Hepatocyte (in vitro differentiated cells): ENCODE measurements around the gene PSMD8.

Source experiments
- EZH2 ChIP-seq: fragments of 200-600 bp; sonication (generic); IDR thresholded peaks from 2 replicates; pipeline ENCODE4 v1.6.1; 2016; ENCODE audit warnings: antibody characterized with exemption, mild to moderate bottlenecking, borderline replicate concordance
- EZH2phosphoT487 ChIP-seq: fragments of 200-600 bp; sonication (generic); IDR thresholded peaks from one replicate; pipeline ENCODE4 v1.6.1; 2018; ENCODE audit warnings: antibody characterized with exemption, mild to moderate bottlenecking, low read depth, moderate library complexity; ENCODE audit not compliant: unreplicated experiment, severe bottlenecking
- TF ChIP-seq, protein P1 (sequence below): fragments of 200-600 bp; sonication (generic); IDR thresholded peaks from 2 replicates; pipeline ENCODE4 v1.5.1; 2016; ENCODE audit warnings: antibody characterized with exemption, mild to moderate bottlenecking; ENCODE audit not compliant: poor library complexity

DNA sequence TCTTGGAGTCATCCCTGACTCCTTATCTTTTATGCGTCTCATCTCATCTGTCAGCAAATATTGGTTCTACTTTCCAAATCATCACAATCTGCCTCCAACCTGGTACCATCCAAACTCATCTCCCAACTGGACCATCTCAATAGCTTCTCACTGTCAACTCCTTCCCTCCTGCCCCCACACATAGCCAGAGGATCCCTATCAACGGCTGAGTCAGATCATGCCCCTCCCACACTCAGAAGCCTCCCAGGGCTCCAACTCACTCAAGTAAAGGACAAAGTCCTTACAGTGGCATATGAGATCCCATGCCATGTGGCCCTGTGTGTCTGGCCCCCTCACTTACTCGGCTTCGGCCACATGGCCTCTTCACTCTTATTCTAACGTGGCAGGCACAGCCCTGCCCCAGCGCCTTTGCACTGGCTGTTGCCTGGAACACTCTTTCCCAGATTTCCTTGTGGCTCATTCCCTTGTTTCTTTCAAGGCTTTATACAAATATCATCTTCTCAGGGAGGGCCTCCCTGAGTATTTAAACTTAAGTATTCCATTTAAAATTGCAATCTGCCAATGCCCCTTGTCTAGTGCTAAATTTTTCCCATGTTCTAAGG, 18.4 kb downstream of the PSMD8 start:
- TF ChIP-seq EZH2 (no peak), EZH2phosphoT487 (no peak)
- TF ChIP-seq, protein P1, sequence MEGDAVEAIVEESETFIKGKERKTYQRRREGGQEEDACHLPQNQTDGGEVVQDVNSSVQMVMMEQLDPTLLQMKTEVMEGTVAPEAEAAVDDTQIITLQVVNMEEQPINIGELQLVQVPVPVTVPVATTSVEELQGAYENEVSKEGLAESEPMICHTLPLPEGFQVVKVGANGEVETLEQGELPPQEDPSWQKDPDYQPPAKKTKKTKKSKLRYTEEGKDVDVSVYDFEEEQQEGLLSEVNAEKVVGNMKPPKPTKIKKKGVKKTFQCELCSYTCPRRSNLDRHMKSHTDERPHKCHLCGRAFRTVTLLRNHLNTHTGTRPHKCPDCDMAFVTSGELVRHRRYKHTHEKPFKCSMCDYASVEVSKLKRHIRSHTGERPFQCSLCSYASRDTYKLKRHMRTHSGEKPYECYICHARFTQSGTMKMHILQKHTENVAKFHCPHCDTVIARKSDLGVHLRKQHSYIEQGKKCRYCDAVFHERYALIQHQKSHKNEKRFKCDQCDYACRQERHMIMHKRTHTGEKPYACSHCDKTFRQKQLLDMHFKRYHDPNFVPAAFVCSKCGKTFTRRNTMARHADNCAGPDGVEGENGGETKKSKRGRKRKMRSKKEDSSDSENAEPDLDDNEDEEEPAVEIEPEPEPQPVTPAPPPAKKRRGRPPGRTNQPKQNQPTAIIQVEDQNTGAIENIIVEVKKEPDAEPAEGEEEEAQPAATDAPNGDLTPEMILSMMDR = no peak
